Stimulated activated CD4-positive, alpha-beta T cell treated with anti-CD3 and anti-CD28 coated beads, TNF-alpha, amount 100 ng/mL, for 24 hours (primary cell): ENCODE measurements around the gene PRICKLE4.
"Not testable (repeated sequence)": the region's sequence is repeated elsewhere in the genome, so short reads cannot be mapped to it uniquely, and the experiment has no call there.

Experiments used
- DNase-seq, 3 experiments: peaks; one replicate each; pipeline ENCODE4 v3.0.0-alpha.2; 2020; ENCODE audit warnings: low read depth in 3 of 3

PRICKLE4 gene

GRCh38 chr6:41796474-41796873 lies 15.9 kb downstream of the PRICKLE4 start:
- DNase-seq: no peak

- DNase-seq: no peak
Observed at GRCh38 chr6:41798901-41799558, 18.4 kb downstream of the PRICKLE4 start.

- no peak for DNase-seq
Observed at GRCh38 chr6:41799559-41799911, 19.0 kb downstream of the PRICKLE4 start.

- no peak for DNase-seq
Observed at GRCh38 chr6:41801380-41801779, 20.8 kb downstream of the PRICKLE4 start.

- DNase-seq: no peak
Observed at GRCh38 chr6:41805830-41806774, 25.5 kb downstream of the PRICKLE4 start.

- DNase-seq: no peak
Observed at GRCh38 chr6:41811095-41811494, 30.5 kb downstream of the PRICKLE4 start.

GRCh38 chr6:41811946-41812345 lies 31.4 kb downstream of the PRICKLE4 start:
- DNase-seq: not testable (repeated sequence)

- no peak for DNase-seq
Observed at GRCh38 chr6:41813469-41813868, 32.9 kb downstream of the PRICKLE4 start.

- no peak for DNase-seq
Observed at GRCh38 chr6:41813956-41814355, 33.4 kb downstream of the PRICKLE4 start.

GRCh38 chr6:41814629-41815028 lies 34.0 kb downstream of the PRICKLE4 start:
- DNase-seq: no peak

GRCh38 chr6:41815587-41815986 lies 35.0 kb downstream of the PRICKLE4 start:
- no peak for DNase-seq

GRCh38 chr6:41818271-41819054 lies 37.9 kb downstream of the PRICKLE4 start:
- no peak for DNase-seq

GRCh38 chr6:41821266-41821665 lies 40.7 kb downstream of the PRICKLE4 start:
- DNase-seq: no peak

- DNase-seq: no peak
Observed at GRCh38 chr6:41822021-41822420, 41.4 kb downstream of the PRICKLE4 start.

- DNase-seq: no peak
Observed at GRCh38 chr6:41823178-41823577, 42.6 kb downstream of the PRICKLE4 start.

- no peak for DNase-seq
Observed at GRCh38 chr6:41824571-41825569, 44.3 kb downstream of the PRICKLE4 start.

GRCh38 chr6:41826343-41827022 lies 45.9 kb downstream of the PRICKLE4 start:
- DNase-seq: no peak

- no peak for DNase-seq
Observed at GRCh38 chr6:41832263-41832662, 51.7 kb downstream of the PRICKLE4 start.

GRCh38 chr6:41836022-41836659 lies 55.6 kb downstream of the PRICKLE4 start:
- DNase-seq: no peak

- DNase-seq: no peak
Observed at GRCh38 chr6:41836660-41837052, 56.1 kb downstream of the PRICKLE4 start.
